A673 (cell line): ENCODE data around the gene PRKCA. TPM values are rescaled to one million over a fixed set of nuclear protein-coding genes. Genes with fewer than 3 reads are reported as not detected.

Source experiments
- BruUV-seq: library from RNA; stranded (reverse); fragments of 400-500 nt; replicated peaks from 2 replicates; lab custom pipeline; 2021; lab: Mats Ljungman, UMichigan
- CTCF ChIA-PET: fragments of 300-600 bp; sonication (Branson Sonifier 250); formaldehyde crosslinking; loops from one replicate; lab custom pipeline; 2022; ENCODE audit warnings: antibody characterized with exemption; lab: Charles Lee
- POLR2A ChIA-PET: fragments of 300-600 bp; sonication (Branson Sonifier 250); formaldehyde crosslinking; loops from one replicate; lab custom pipeline; 2022; ENCODE audit warnings: antibody characterized with exemption; ENCODE audit not compliant: low non-redundant PET; lab: Charles Lee
- DNase-seq: peaks from one replicate; pipeline ENCODE4 v3.0.0-alpha.2; 2015; ENCODE audit warnings: low spot score
- H3K27ac ChIP-seq: fragments of 200-600 bp; sonication (generic); 2 replicates; pipeline ENCODE4 v1.5.1; 2016; ENCODE audit warnings: mixed run types, low read depth, mild to moderate bottlenecking, mixed read lengths, antibody characterized with exemption, low read length; ENCODE audit not compliant: poor library complexity, severe bottlenecking
- H3K27me3 ChIP-seq: fragments of 200-600 bp; sonication (generic); replicated peaks from 2 replicates; pipeline ENCODE4 v1.6.1; 2017; ENCODE audit warnings: mixed run types, low read depth, mild to moderate bottlenecking, mixed read lengths, antibody characterized with exemption, low read length; ENCODE audit not compliant: insufficient read depth, poor library complexity
- H3K36me3 ChIP-seq: fragments of 200-600 bp; sonication (generic); 2 replicates; pipeline ENCODE4 v1.6.1; 2016; ENCODE audit warnings: mixed run types, mild to moderate bottlenecking, mixed read lengths, antibody characterized with exemption, low read length; ENCODE audit not compliant: insufficient read depth, poor library complexity, severe bottlenecking
- H3K4me1 ChIP-seq: fragments of 200-600 bp; sonication (generic); 2 replicates; pipeline ENCODE4 v1.6.1; 2017; ENCODE audit warnings: mixed run types, mild to moderate bottlenecking, mixed read lengths, antibody characterized with exemption, low read length; ENCODE audit not compliant: insufficient read depth, poor library complexity, severe bottlenecking
- H3K4me3 ChIP-seq: fragments of 200-600 bp; sonication (generic); 2 replicates; pipeline ENCODE4 v1.5.1; 2016; ENCODE audit warnings: low read depth, mixed run types, mild to moderate bottlenecking, mixed read lengths, low read length; ENCODE audit not compliant: poor library complexity, severe bottlenecking
- H3K9me3 ChIP-seq: fragments of 200-600 bp; sonication (generic); 2 replicates; pipeline ENCODE4 v1.6.1; 2016; ENCODE audit warnings: mixed run types, low read depth, mild to moderate bottlenecking, mixed read lengths, antibody characterized with exemption, low read length; ENCODE audit not compliant: poor library complexity, severe bottlenecking
- EZH2 ChIP-seq: fragments of 200-600 bp; sonication (generic); IDR thresholded peaks from 2 replicates; pipeline ENCODE4 v1.6.1; 2017; ENCODE audit warnings: borderline replicate concordance, low read depth, mild to moderate bottlenecking, mixed read lengths, antibody characterized with exemption, low read length; ENCODE audit not compliant: poor library complexity, severe bottlenecking
- intact Hi-C: fragments of 100-400 bp; cut with micrococcal nuclease; formaldehyde crosslinking; loops from one replicate; pipeline ENCODE4 v1.10.0; 2022; ENCODE audit not compliant: unreplicated experiment
- total RNA-seq: library from RNA; stranded (reverse); gene quantifications from 2 replicates; pipeline ENCODE4 v1.2.3, GENCODE V29; 2021
- TF ChIP-seq, protein P1 (sequence below): fragments of 300-800, 200-600 bp; sonication (generic); conservative IDR thresholded peaks from 2 replicates; pipeline ENCODE4 v1.5.1; 2017; ENCODE audit warnings: low read depth, mild to moderate bottlenecking, antibody characterized with exemption, low read length, moderate library complexity, mixed read lengths

The PRKCA gene
- total RNA-seq, 1 experiment from 2014 or later = 16.3 TPM

DNA sequence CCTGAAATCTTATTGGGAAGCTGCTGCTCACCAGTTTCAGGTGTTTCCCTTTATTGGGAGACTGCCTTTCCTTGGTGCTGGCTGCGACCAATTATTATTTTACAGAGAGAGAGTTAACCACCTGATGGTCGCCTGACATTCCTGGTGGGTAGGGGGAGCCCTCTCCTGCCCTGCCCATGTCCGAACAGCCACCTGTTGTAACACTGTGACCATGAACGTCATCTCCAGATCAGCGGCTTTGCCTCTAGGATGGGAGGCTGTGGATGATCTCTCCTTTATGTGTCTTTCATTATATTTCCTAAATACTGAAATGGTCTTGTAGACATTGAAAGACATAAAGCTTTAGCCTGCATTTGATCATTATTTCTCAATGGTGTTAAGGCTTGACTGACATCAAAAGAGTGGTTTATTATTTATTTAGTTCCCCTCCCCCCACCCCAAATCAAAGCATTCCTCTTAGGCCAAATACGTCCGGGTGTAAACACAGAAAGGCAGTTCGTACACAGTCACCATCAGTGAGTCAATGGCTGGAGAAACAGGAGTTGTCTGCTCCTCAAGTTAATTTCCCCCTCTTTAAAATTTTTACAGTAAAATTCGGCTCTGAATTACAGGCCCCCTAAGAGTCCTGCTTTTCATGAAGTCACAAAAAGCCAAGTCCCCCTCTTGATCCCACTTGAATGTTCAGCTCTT lies 474.7 kb downstream of the PRKCA start:
- Histone ChIP-seq H3K36me3 (no peaks in the 10 kb centered on the region), H3K27me3 (no peaks in the 10 kb centered on the region), H3K4me1 (peaks cover 17% of the 10 kb centered on the region), H3K4me3 (no peak overlapping the region), H3K9me3 (no peaks in the 10 kb centered on the region), H3K27ac (peak overlapping the region; percentile 25)
- no TSS peak for BruUV-seq
- no peak for TF ChIP-seq EZH2
- TF ChIP-seq, protein P1, sequence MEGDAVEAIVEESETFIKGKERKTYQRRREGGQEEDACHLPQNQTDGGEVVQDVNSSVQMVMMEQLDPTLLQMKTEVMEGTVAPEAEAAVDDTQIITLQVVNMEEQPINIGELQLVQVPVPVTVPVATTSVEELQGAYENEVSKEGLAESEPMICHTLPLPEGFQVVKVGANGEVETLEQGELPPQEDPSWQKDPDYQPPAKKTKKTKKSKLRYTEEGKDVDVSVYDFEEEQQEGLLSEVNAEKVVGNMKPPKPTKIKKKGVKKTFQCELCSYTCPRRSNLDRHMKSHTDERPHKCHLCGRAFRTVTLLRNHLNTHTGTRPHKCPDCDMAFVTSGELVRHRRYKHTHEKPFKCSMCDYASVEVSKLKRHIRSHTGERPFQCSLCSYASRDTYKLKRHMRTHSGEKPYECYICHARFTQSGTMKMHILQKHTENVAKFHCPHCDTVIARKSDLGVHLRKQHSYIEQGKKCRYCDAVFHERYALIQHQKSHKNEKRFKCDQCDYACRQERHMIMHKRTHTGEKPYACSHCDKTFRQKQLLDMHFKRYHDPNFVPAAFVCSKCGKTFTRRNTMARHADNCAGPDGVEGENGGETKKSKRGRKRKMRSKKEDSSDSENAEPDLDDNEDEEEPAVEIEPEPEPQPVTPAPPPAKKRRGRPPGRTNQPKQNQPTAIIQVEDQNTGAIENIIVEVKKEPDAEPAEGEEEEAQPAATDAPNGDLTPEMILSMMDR = no peak
- POLR2A ChIA-PET = no interaction called here
- CTCF ChIA-PET = no interaction called here
- intact Hi-C loops = no loop called here
- DNase-seq = no peak

DNA sequence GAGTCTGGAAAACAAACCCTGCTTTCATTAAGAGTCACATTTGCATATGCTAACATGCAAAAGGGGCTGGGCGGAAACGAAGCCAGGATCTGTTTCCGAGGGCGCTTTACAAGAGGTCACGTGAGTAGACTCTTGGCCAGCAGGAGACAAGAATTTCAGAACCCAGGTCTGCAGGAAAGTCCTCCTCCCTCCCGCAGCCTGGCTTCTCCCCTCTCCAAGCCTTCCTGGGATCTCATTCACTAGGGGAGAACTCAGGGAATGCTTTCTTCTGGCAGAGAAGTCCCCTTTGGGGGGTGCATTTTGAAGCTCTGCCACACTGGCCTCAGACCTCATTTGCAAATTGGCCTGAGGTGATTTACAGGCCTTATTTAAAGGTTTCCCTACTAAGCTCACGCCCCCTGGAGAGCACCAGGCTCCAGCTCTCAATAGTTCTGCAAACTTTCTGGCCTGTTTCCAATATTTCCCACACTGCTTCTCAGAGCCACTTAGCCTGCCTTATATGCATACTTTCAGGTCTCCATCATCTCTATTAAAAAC lies 475.3 kb downstream of the PRKCA start:
- intact Hi-C loops = no loop called here
- Histone ChIP-seq H3K4me3 (no peak overlapping the region), H3K36me3 (no peaks in the 10 kb centered on the region), H3K27ac (peak overlapping the region; percentile 25), H3K4me1 (peaks cover 17% of the 10 kb centered on the region), H3K9me3 (no peaks in the 10 kb centered on the region), H3K27me3 (no peaks in the 10 kb centered on the region)
- ChIA-PET CTCF (no interaction called here), POLR2A (no interaction called here)
- DNase-seq = peak; percentile 92
- BruUV-seq = no TSS peak
- TF ChIP-seq EZH2 = no peak
- TF ChIP-seq, protein P1 = no peak

DNA sequence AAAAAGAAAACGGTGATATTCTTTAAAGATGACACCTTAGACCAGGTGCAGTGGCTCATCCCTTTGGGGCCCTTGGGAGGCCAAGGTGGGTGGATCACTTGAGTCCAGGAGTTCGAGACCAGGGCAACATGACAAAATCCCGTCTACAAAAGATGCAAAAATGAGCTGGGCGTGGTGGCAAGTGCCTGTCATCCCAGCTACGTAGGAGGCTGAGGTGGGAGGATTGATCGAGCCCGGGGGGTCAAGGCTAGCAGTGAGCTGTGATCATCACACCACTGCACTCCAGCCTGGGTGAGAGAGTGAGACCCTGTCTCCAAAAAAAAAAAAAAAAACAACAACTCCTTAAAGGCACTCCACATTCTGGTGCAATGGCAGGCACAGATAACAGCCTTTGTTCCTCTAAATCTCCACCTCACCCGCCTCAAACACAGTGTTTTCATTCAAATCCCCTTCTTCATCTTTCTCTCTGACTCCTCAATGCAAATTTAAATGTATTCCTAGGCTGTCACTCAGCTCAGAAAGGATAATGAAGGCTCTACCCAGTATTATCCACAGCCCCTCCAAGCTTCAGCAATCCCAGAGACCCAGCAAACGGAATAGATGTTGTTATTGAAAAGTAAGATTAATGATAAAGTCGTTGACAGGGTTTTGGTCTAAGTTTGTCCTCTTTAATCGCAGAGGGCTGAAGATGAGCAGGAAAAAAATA lies 476.3 kb downstream of the PRKCA start:
- Histone ChIP-seq H3K4me1 (peaks cover 17% of the 10 kb centered on the region), H3K9me3 (no peaks in the 10 kb centered on the region), H3K27ac (no peak overlapping the region), H3K4me3 (no peak overlapping the region), H3K27me3 (no peaks in the 10 kb centered on the region), H3K36me3 (no peaks in the 10 kb centered on the region)
- ChIA-PET CTCF (no interaction called here), POLR2A (no interaction called here)
- BruUV-seq = no TSS peak
- TF ChIP-seq EZH2 = no peak
- TF ChIP-seq, protein P1 = no peak
- intact Hi-C loops = no loop called here
- no peak for DNase-seq
